HG03175 (cell line): Measurements from ENCODE around the gene MED10.
"Not testable (repeated sequence)": the region's sequence is repeated elsewhere in the genome, so short reads cannot be mapped to it uniquely, and the experiment has no call there.

Experiments used
- ATAC-seq: cut with Tn5 transposase; IDR thresholded peaks from one replicate; pipeline ENCODE4 v1.9.1; 2021; ENCODE audit warnings: mild to moderate bottlenecking, moderate library complexity; ENCODE audit not compliant: unreplicated experiment

MED10 gene

GRCh38 chr5:6376974-6377520 lies 1.3 kb downstream of the MED10 start:
- no peak for ATAC-seq

GRCh38 chr5:6373081-6373846 lies 5.1 kb downstream of the MED10 start:
- ATAC-seq = no peak

GRCh38 chr5:6372251-6373080 lies 5.9 kb downstream of the MED10 start:
- ATAC-seq = no peak

GRCh38 chr5:6371079-6371810 lies 7.1 kb downstream of the MED10 start:
- ATAC-seq = no peak

GRCh38 chr5:6370580-6370979 lies 7.8 kb downstream of the MED10 start:
- ATAC-seq = no peak

- no peak for ATAC-seq
These were observed 12.3 kb downstream of the MED10 start for GRCh38 chr5:6365977-6366590.

GRCh38 chr5:6365142-6365976 lies 13.0 kb downstream of the MED10 start:
- no peak for ATAC-seq

GRCh38 chr5:6363454-6364011 lies 14.8 kb downstream of the MED10 start:
- ATAC-seq = not testable (repeated sequence)

GRCh38 chr5:6362846-6363245 lies 15.5 kb downstream of the MED10 start:
- no peak for ATAC-seq

GRCh38 chr5:6361101-6361500 lies 17.2 kb downstream of the MED10 start:
- no peak for ATAC-seq

- ATAC-seq = no peak
These were observed 17.8 kb downstream of the MED10 start for GRCh38 chr5:6360323-6361072.

- ATAC-seq = peak; percentile 84
These were observed 18.6 kb downstream of the MED10 start for GRCh38 chr5:6359555-6360322.

- ATAC-seq = no peak
These were observed 19.9 kb downstream of the MED10 start for GRCh38 chr5:6358434-6358820.

- not testable (repeated sequence) for ATAC-seq
These were observed 20.4 kb downstream of the MED10 start for GRCh38 chr5:6357817-6358433.

- ATAC-seq = no peak
These were observed 21.7 kb downstream of the MED10 start for GRCh38 chr5:6356578-6357164.

- no peak for ATAC-seq
These were observed 23.1 kb downstream of the MED10 start for GRCh38 chr5:6355294-6355693.

- no peak for ATAC-seq
These were observed 23.5 kb downstream of the MED10 start for GRCh38 chr5:6354848-6355247.
